PFSK-1 (cell line): Measurements from ENCODE around the gene MAB21L2.

Experiments
- FOXP2 ChIP-seq: optimal IDR thresholded peaks from 2 replicates; pipeline ENCODE3; 2011; ENCODE audit warnings: borderline replicate concordance, control low read depth, inconsistent platforms; ENCODE audit not compliant: insufficient read depth; ENCODE audit errors: extremely low read length, extremely low read depth
- POLR2AphosphoS5 ChIP-seq: IDR thresholded peaks from 2 replicates; pipeline ENCODE4 v1.6.1; 2012; ENCODE audit warnings: low read depth, mild to moderate bottlenecking, control low read depth, low read length, moderate library complexity
- REST ChIP-seq, 2 experiments: IDR thresholded peaks; 2 replicates each; pipeline versions ENCODE4 v1.6.1 to v1.8.0; 2011 to 2012; ENCODE audit warnings: low read depth in 2 of 2, low read length in 2 of 2, control low read depth in 1 of 2, inconsistent platforms in 1 of 2, mild to moderate bottlenecking in 1 of 2, moderate library complexity in 1 of 2; ENCODE audit not compliant: insufficient read depth in 1 of 2
- SIN3A ChIP-seq: IDR thresholded peaks from 2 replicates; pipeline ENCODE4 v1.6.1; 2012; ENCODE audit warnings: mild to moderate bottlenecking, low read length, moderate library complexity, borderline replicate concordance; ENCODE audit not compliant: insufficient read depth
- TAF1 ChIP-seq: IDR thresholded peaks from 2 replicates; pipeline ENCODE4 v1.6.1; 2012; ENCODE audit warnings: low read length, control low read depth, borderline replicate concordance; ENCODE audit not compliant: insufficient read depth

The MAB21L2 gene

GRCh38 chr4:150541681-150542080 is 40.3 kb upstream of the MAB21L2 start:
- no peak for TF ChIP-seq FOXP2
- TF ChIP-seq TAF1: no peak
- TF ChIP-seq POLR2AphosphoS5: no peak
- TF ChIP-seq SIN3A: no peak
- no peak for TF ChIP-seq REST (IDR thresholded peaks at IDR 0.05; ENCODE audit: insufficient read depth in 1 of 2, low read depth in 2 of 2, low read length in 2 of 2)

- TF ChIP-seq TAF1: no peak
- no peak for TF ChIP-seq POLR2AphosphoS5
- no peak for TF ChIP-seq FOXP2
- no peak for TF ChIP-seq SIN3A
Measured at GRCh38 chr4:150543042-150543441, 38.9 kb upstream of the MAB21L2 start.

GRCh38 chr4:150546286-150546685 is 35.7 kb upstream of the MAB21L2 start:
- TF ChIP-seq REST (IDR thresholded peaks at IDR 0.05; ENCODE audit: insufficient read depth in 1 of 2, low read depth in 2 of 2, low read length in 2 of 2) (no peak), SIN3A (no peak), FOXP2 (no peak)

GRCh38 chr4:150547154-150547838 is 34.7 kb upstream of the MAB21L2 start:
- TF ChIP-seq REST (IDR thresholded peaks at IDR 0.05; ENCODE audit: insufficient read depth in 1 of 2, low read depth in 2 of 2, low read length in 2 of 2) (no peak), FOXP2 (no peak), TAF1 (no peak), SIN3A (no peak), POLR2AphosphoS5 (no peak)

GRCh38 chr4:150561143-150561737 is 20.7 kb upstream of the MAB21L2 start:
- TF ChIP-seq POLR2AphosphoS5 (no peak), REST (IDR thresholded peaks at IDR 0.05; ENCODE audit: insufficient read depth in 1 of 2, low read depth in 2 of 2, low read length in 2 of 2) (no peak), SIN3A (no peak), TAF1 (no peak), FOXP2 (no peak)
